ENCODE results near the gene TACR1.

- TF ChIP-seq CTCF (IDR thresholded peaks at IDR 0.05): no peak
- TF ChIP-seq POLR2A (IDR thresholded peaks at IDR 0.05; ENCODE audit: low read depth): no peak
Observed at GRCh38 chr2:75113231-75113869, 86.0 kb downstream of the TACR1 start.
